KG1 (cell line): ENCODE measurements around the gene AQR.
"Not testable (repeated sequence)": the region's sequence is repeated elsewhere in the genome, so short reads cannot be mapped to it uniquely, and the experiment has no call there.

Experiments
- DNase-seq: peaks from one replicate; lab custom pipeline; 2025; lab: John Stamatoyannopoulos, UW

AQR gene

GRCh38 chr15:34952481-34952880 is 17.1 kb downstream of the AQR start:
- no peak for DNase-seq

GRCh38 chr15:34951993-34952392 is 17.5 kb downstream of the AQR start:
- DNase-seq = no peak

GRCh38 chr15:34944936-34945335 is 24.6 kb downstream of the AQR start:
- no peak for DNase-seq

GRCh38 chr15:34943711-34944110 is 25.8 kb downstream of the AQR start:
- no peak for DNase-seq

GRCh38 chr15:34943264-34943663 is 26.3 kb downstream of the AQR start:
- DNase-seq = not testable (repeated sequence)

- no peak for DNase-seq
Observed at GRCh38 chr15:34942363-34942762, 27.2 kb downstream of the AQR start.

- DNase-seq = no peak
Observed at GRCh38 chr15:34941831-34942230, 27.7 kb downstream of the AQR start.

- no peak for DNase-seq
Observed at GRCh38 chr15:34941185-34941698, 28.3 kb downstream of the AQR start.

GRCh38 chr15:34933432-34933975 is 36.0 kb downstream of the AQR start:
- DNase-seq = no peak

- not testable (repeated sequence) for DNase-seq
Observed at GRCh38 chr15:34928349-34928748, 41.2 kb downstream of the AQR start.

GRCh38 chr15:34927726-34928125 is 41.8 kb downstream of the AQR start:
- no peak for DNase-seq

GRCh38 chr15:34914317-34914716 is 55.2 kb downstream of the AQR start:
- no peak for DNase-seq

GRCh38 chr15:34905047-34905446 is 64.5 kb downstream of the AQR start:
- no peak for DNase-seq

GRCh38 chr15:34904527-34904926 is 65.0 kb downstream of the AQR start:
- DNase-seq = no peak

GRCh38 chr15:34900748-34901147 is 68.8 kb downstream of the AQR start:
- no peak for DNase-seq

GRCh38 chr15:34896183-34896582 is 73.4 kb downstream of the AQR start:
- no peak for DNase-seq

- DNase-seq = no peak
Observed at GRCh38 chr15:34893967-34894366, 75.6 kb downstream of the AQR start.

- no peak for DNase-seq
Observed at GRCh38 chr15:34892963-34893591, 76.5 kb downstream of the AQR start.

- DNase-seq = no peak
Observed at GRCh38 chr15:34890424-34890823, 79.1 kb downstream of the AQR start.

- DNase-seq = no peak
Observed at GRCh38 chr15:34889476-34889875, 80.1 kb downstream of the AQR start.

GRCh38 chr15:34886134-34886533 is 83.4 kb downstream of the AQR start:
- no peak for DNase-seq

GRCh38 chr15:34883633-34884032 is 85.9 kb downstream of the AQR start:
- no peak for DNase-seq

- no peak for DNase-seq
Observed at GRCh38 chr15:34883042-34883441, 86.5 kb downstream of the AQR start.

GRCh38 chr15:34879107-34879506 is 90.4 kb downstream of the AQR start:
- DNase-seq = no peak
